Caki2 (cell line): ENCODE data around the gene HS1BP3. TPM values are rescaled to one million over a fixed set of nuclear protein-coding genes. Genes with fewer than 3 reads are reported as not detected.

ENCODE experiments used
- DNase-seq: peaks from one replicate; pipeline ENCODE4 v3.0.0-alpha.2; 2015; ENCODE audit warnings: low read depth
- in situ Hi-C: cut with HindIII; loops from 2 replicates; pipeline ENCODE4 v1.10.0; 2016; ENCODE audit warnings: low sequenced_read_pairs, low pct_unique_long_range_greater_than_20kb, mixed read lengths
- total RNA-seq: library from RNA; depleted of rRNA; stranded (reverse); fragments of >200 nt; shearing (Covaris generic); gene quantifications from 2 replicates; pipeline ENCODE4 v1.2.3, GENCODE V29; 2014; ENCODE audit warnings: low replicate concordance

Gene HS1BP3
- total RNA-seq, 1 experiment from 2014 or later = 66.2 TPM

DNA sequence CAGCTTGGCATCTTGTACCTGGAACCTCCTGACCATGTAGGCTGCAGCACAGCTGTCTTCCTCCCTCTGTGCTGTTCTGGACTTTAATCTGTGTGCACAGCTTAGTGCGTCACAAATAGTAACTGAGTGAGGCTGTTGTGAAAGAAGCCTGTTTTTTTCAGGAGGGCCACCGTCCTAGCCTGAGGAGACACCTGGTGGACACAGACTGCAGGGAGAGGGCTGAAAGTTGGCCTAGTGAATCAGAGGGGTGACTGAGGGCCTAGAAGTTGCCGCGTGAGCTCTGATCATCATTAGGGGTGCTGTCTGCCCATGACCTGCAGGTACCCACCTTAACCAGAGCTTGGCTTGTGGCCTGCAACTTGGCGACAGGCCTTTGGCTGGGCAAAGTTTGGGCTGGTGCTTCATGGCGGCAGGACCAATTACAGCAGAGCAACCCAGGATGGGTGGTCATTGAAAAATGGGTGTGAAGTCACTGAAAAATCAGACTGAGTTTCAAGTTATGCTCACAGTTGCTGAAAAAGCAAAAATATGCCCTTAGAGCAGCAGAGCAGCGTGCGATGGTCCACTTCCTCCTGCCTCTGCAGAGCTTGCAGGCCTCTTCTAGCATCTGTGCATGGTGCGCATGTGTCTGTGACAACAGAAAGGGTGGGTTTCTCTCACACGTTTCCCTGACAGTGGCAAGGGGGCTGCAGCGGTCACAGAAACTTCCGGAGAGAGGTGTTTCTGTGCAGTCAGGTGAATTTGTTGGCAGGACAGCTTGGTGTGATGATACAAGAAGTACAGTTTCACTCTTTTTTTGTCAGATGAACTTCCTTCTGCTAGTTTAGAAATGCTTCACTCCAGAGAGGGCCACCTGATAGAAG, 25.7 kb upstream of the HS1BP3 start:
- no peak for DNase-seq
- in situ Hi-C loops = no loop called here

DNA sequence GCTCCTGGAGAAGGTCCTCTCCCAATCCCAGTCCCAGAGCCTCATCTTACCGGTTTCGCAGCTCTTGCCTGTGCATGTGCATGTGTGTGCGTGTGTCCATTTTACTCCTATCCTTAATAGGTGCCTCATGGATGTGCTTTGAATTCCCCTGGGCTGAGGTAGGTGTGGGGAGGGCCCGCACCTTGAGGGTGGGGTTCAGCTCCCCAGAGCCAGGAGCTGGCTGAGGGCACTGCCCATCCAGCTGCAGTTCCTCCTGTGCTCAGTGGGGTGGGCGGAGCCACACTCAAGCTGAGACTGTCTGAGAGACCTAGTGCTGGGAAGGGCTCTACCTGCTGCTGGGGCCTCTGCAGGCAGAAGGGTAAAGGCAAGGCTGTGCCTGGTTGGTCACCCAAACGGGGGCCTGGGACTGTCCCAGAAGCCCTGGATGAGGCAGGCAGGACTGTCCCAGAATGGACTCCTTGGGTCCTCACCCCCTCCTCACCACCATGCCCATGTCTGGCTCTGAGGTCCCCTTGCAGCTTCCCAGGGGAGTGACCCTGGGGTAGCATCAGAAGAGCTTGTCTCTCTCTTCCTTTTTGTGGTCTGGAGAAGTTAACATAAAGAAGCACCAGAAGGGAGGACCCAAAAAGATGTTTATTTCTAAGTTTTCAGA, 24.9 kb upstream of the HS1BP3 start:
- in situ Hi-C loops = no loop called here
- DNase-seq = no peak

GRCh38 chr2:20674974-20675679, 24.2 kb upstream of the HS1BP3 start:
- in situ Hi-C loops = no loop called here
- DNase-seq = no peak

DNA sequence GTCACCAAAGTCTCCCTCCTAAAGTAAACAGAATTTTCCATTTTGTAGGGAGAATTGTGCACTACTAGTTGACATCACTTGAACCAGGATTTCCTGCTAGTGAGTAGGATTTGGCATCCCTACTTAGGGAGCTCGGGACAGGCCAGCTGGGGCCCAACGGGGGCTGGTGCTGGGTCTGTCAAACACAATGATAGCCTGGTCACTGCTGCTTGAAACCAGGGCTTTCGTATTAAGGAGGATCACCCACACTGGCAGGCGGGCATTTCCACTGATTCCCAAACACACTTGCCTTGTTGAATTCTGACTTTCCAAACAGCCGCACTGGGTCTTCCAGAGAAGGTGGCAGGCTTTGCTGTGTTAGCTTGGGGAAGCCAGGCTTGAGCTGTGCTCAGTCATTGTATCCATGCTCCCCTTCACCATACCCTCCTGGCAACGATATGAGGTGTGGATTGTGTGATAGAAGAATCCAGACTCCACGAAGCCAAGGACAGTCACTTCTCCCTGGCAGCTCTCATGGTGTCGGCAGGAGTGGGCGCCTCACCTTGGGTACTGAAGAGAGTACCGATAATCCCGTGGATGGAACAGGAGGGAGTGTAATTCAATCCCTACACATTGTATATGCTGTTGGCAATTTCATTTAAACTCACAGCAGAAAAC, 23.5 kb upstream of the HS1BP3 start:
- DNase-seq = no peak
- in situ Hi-C loops = no loop called here

DNA sequence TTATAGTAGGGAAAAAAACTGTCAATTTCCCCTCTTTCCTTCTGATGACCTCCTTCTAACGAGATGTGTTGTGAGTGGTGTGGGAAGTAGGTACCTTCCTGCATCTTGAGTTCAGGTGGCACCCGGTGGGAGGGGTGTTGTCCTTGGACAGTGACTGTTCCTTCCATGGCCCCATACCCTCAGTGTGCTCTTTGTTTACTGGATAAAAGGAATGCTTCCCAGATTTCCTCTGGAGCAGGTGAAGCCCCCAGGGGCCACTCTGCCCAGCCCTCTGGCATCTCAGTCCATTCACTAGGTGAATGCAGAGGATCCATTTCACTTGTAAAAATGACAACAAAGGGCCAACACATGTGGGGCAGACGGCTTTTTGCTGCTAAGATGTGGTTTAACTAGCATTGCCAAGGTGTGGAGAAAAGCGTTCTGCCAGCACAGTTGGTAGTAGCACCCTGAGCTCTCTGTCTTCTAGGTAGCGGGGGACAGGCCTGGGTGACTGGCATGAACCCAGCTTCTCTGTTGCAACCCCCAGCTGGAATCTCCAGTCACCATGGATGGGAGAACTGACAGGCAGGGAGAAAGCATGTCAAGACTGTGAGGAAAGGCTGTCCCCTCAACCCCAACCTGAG, 22.9 kb upstream of the HS1BP3 start:
- DNase-seq = no peak
- in situ Hi-C loops = no loop called here

DNA sequence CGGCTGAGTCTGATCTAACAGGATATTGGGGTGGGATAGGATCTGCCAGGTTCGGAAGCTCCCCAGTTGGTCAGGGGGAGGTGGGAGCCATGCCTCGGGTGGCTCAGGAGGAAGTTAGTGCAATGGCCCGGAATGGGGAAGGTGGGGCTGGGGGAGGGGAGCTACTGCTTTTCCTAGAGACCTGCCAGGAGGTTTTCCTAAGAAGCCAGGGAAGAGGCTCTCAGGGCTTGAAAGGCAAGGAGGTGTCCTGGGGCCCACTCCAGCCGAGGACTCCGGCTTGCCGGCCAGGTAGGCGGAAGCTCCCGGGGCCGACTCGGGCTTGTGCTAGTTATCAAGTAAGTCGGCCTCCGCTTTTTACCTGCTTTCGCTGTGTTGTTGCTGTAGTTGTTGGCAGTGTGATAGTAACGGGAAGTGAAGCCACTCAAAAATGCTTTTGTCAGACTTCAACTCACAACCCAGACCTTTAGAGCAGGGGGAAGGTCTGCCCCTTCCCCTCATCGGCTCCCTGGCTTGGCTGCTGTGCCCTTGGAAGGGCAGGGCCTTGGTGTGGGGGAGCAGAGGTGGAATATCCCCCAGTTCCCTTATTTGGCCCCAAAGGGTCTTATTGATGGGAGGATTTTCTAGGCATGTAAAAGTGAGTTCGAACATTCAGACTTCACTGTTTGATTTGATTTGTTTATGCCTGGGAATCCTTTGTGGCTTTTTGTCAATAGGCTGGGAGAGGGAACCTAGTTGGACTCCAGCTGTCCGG, 21.5 kb upstream of the HS1BP3 start:
- in situ Hi-C loops = no loop called here
- DNase-seq = no peak

GRCh38 chr2:20671736-20672080, 20.8 kb upstream of the HS1BP3 start:
- in situ Hi-C loops = no loop called here

DNA sequence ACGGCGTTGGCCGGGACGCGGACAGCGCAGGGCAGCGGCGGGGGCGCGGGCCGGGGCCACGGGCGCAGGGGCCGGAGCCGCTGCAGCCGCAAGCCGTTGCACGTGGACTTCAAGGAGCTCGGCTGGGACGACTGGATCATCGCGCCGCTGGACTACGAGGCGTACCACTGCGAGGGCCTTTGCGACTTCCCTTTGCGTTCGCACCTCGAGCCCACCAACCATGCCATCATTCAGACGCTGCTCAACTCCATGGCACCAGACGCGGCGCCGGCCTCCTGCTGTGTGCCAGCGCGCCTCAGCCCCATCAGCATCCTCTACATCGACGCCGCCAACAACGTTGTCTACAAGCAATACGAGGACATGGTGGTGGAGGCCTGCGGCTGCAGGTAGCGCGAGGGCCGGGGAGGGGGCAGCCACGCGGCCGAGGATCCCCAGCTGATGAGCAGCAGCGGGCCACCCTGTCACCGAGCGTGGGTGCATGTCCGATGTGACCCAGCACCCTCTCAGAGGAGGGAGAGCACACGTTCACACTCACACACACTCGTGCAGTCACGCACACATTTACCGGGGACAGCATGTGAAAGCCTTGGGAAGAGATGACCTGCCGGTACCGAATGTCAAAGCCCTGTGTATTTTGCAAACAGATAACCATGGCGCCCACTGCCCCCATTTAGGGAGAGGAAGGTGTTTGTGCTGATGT, 20.3 kb upstream of the HS1BP3 start:
- in situ Hi-C loops = no loop called here
- DNase-seq = no peak

More at GRCh38 chr2:20671736-20672080, 20.8 kb upstream of the HS1BP3 start:
- no peak for DNase-seq

DNA sequence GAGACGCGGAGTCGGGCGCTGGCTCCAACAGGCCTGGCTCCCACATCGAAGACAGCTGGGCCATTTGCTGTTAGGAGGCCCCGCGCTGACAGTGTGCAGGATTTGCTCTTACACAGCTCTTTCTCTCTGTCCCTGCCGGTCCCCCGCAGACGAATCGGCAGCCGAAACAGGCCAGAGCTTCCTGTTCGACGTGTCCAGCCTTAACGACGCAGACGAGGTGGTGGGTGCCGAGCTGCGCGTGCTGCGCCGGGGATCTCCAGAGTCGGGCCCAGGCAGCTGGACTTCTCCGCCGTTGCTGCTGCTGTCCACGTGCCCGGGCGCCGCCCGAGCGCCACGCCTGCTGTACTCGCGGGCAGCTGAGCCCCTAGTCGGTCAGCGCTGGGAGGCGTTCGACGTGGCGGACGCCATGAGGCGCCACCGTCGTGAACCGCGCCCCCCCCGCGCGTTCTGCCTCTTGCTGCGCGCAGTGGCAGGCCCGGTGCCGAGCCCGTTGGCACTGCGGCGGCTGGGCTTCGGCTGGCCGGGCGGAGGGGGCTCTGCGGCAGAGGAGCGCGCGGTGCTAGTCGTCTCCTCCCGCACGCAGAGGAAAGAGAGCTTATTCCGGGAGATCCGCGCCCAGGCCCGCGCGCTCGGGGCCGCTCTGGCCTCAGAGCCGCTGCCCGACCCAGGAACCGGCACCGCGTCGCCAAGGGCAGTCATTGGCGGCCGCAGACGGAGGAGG, 19.6 kb upstream of the HS1BP3 start:
- no peak for DNase-seq
- in situ Hi-C loops = no loop called here

DNA sequence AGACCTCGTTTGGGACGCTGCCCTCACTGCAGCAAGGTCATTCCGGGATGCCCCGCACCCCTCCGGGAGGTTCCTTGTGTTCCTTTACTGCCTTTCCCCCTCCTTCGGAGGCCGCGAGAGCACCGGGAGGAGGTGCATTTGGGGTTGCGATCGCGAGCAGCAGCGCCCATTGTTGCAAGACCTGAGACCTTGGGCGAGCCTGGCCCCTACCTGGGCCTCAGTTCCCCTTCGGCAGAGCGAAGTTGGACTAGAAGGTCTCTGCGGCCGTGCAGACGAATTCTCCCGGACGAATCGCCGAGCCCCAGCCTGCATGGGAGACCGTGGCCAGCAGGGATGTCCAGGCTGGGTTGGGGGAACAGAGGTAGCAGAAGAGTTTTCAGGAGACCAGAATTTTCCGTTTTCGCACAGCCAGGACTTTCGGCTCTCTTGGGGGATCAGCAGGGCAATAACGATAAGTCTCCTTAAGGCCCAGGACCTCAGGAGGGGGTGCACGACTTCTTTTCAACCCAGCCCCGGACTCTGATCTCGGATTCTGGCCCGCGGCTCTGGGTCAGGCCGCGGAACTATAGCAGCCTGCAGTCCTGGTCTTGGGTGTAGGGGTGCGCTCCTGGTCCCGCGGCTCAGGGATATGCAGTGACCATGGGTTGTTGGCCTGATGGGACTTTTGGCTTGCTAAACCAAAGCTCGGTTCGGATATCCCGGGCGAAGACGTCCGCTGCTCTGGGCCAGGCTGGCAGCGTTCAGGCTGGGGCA, 18.8 kb upstream of the HS1BP3 start:
- DNase-seq = no peak
- in situ Hi-C loops = no loop called here

DNA sequence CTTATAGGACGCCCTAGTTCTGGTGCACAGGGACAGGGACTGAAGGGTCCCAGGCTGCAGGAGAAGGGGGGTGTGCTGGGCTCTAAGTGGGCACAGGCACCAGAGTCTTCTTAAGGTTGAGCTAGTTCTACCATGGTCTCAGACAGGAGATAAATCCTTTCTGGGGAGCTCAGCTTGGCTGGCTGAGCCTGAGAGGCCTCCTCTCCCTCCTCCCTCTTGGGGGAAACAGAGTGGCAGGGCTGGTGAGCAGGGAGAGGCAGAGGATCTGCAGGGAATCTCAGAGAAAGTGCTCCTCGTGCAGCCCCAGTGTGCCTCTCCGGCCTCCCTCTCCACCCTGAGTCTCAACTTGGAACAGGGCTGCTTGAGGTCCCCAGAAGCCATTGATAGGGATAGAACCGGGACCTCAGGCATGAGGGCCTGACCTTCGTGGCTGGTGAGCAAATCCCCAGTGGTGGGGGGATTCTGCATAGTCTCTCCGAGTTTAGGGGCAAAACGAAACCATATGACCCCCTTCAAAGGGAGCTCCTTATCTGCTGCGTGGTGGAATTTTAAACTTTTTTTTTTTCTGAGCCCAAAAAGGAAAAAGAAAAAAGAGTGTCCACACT, 18.1 kb upstream of the HS1BP3 start:
- in situ Hi-C loops = no loop called here
- no peak for DNase-seq

GRCh38 chr2:20668451-20668850, 17.6 kb upstream of the HS1BP3 start:
- in situ Hi-C loops = no loop called here
- no peak for DNase-seq

DNA sequence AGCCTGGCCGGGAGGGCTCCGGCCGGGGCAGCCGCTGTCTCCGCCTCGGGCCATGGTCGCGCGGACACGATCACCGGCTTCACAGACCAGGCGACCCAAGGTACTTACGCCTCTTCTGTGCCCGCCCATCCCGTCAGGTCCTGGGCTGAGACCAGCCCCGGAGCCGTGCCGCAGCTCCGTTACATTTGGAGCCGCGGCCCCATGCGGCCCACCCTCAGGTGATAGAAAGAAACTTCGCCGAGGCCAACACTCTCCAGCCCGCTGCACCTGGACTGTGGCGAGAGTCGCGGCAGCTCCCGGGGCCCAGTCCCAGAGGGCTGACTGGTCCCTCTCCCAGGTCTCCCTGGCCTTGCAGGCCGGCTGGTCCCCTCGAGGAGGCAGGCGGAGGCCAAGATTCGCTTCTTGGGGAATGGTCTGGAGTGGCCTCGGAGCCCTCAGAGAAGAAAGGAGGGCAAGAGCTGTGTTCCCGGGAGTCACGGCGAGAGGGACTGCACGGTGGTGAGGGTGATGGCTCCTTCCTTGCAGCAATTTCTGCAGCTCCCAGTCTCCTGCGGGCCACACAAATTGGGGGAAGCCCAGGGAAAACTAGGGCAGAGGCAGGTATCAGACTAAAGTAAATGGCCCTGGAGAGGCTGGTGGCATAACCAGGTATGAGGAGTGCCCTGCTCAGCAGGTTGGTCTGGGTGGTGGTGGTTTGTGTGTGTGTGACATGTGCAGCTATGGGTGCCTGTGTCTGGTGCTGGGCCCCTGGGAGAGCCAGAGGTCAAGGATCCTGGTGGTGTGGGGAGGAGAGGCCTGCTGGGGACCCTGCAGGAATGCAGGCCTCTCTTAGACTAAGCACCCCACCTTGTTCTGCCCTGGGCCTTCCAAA, 16.9 kb upstream of the HS1BP3 start:
- no peak for DNase-seq
- in situ Hi-C loops = no loop called here

DNA sequence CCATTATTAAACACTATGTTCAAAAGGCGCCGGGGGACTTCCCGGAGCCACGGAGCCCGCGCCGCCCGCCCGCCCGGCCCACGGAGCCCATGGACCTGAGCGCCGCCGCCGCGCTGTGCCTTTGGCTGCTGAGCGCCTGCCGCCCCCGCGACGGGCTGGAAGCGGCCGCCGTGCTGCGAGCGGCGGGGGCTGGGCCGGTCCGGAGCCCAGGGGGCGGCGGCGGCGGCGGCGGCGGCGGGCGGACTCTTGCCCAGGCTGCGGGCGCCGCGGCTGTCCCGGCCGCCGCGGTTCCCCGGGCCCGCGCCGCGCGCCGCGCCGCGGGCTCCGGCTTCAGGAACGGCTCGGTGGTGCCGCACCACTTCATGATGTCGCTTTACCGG, 16.2 kb upstream of the HS1BP3 start:
- DNase-seq = no peak
- in situ Hi-C loops = no loop called here
